BE2C (cell line): ENCODE data around the gene NKIRAS1. TPM values are rescaled to one million over a fixed set of nuclear protein-coding genes. Genes with fewer than 3 reads are reported as not detected.

Experiments used
- DNase-seq: peaks from one replicate; pipeline ENCODE4 v3.0.0-alpha.2; 2020
- H3K27me3 ChIP-seq: fragments of 250-450 bp; sonication (Bioruptor Pico); 2 replicates; pipeline ENCODE4 v1.5.1; 2020; ENCODE audit warnings: mild to moderate bottlenecking
- H3K36me3 ChIP-seq: fragments of 250-450 bp; sonication (Bioruptor Pico); 2 replicates; pipeline ENCODE4 v1.5.1; 2020; ENCODE audit warnings: mild to moderate bottlenecking
- H3K4me1 ChIP-seq: fragments of 250-450 bp; sonication (Bioruptor Pico); 2 replicates; pipeline ENCODE4 v1.5.1; 2020
- H3K4me3 ChIP-seq: 2 replicates; pipeline ENCODE4 v1.5.1; 2011; ENCODE audit warnings: low read depth, low read length
- H3K9me3 ChIP-seq: fragments of 250-450 bp; sonication (Bioruptor Pico); 2 replicates; pipeline ENCODE4 v1.5.1; 2020
- CTCF ChIP-seq: IDR thresholded peaks from 2 replicates; pipeline ENCODE4 v1.5.1; 2012; ENCODE audit warnings: mild to moderate bottlenecking, low read depth, low read length
- polyA plus RNA-seq: library from polyadenylated mRNA; unstranded; fragments of >200 nt; gene quantifications from one replicate; pipeline ENCODE4 v1.2.1, GENCODE V29; 2012; ENCODE audit warnings: low read depth, missing spikeins; ENCODE audit not compliant: insufficient read length, insufficient read depth

The NKIRAS1 gene
- polyA plus RNA-seq: 5.8 TPM

DNA sequence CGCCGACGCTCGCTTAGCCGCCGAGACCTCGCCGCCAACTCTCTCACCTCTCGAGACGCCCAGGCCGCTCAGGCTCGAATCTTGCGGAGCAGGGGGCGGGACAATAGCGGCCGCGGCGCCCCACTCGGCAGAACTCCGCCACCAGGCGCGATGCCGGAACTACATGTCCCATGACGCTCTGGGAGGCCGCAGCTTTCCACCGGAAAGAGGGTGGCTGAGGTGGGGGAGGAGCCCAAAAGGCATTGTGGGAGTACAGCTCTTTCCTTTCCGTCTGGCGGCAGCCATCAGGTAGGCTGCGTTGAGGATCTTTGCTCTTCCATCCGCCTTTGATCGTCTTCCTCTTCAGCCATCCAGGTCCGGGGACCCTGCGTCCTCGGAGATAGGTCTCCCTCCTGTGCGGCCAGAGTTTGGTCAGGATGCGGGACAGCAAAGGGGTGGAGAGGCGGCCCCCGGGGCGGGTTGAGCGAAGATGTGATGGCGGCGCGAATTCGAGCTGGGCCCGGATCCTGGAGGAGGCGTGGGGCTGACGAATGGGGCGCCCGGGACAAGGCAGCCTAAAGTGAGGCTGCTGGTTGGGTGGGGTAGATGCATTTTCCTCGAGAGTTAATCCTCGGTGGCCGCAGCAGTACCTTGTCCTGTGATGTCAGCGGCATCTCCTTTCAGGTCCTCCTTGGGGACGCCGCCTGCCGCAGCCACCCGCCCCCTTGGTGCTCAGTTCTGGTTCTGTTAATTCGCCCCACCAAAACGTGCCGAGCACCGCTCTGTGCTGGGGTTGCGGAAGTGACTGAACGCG lies at the start of gene NKIRAS1, which contains the start of gene RPL15:
TSS of gene NKIRAS1 (minus strand) at position 105 of the 793 bp plus-strand sequence. CDS start 6,086 bp downstream, outside the sequence.
TSS of gene RPL15 (plus strand) at position 247 of the 793 bp plus-strand sequence. CDS start 728 bp downstream, outside the sequence.
- H3K4me1 ChIP-seq: no peaks in the 10 kb centered on the region
- H3K36me3 ChIP-seq: peaks cover 37% of the 10 kb centered on the region
- no peaks in the 10 kb centered on the region for H3K9me3 ChIP-seq
- H3K4me3 ChIP-seq: peak within 1 kb of the TSS; percentile 88
- H3K27me3 ChIP-seq: no peaks in the 10 kb centered on the region
- TF ChIP-seq CTCF: peak; percentile 22
- peak; percentile 94 for DNase-seq

DNA sequence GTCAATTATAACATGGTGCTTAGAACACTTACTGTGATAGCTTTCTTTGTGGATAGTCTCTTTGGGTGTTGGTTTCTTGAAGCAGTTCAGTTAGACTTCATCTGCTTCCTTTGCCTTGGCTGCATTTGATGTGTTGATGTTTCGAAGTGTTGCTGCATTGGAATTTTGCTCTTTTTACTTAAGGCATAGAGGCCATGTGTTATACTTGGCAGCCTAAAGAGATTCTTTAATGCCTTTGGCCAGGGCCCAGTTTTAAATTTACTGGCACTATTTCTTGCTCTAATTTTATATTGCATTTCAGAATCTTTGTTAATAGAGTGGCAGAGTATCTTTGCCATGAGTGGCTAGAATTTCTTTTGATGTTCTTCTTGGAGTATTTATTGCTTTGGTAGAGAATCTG lies 49.5 kb upstream of the NKIRAS1 start:
- Histone ChIP-seq H3K9me3 (no peaks in the 10 kb centered on the region), H3K36me3 (peaks cover 3% of the 10 kb centered on the region; the same call in 1 of the 2 replicates), H3K27me3 (no peaks in the 10 kb centered on the region), H3K4me1 (no peaks in the 10 kb centered on the region), H3K4me3 (no peak overlapping the region)
- TF ChIP-seq CTCF: no peak
- DNase-seq: no peak

DNA sequence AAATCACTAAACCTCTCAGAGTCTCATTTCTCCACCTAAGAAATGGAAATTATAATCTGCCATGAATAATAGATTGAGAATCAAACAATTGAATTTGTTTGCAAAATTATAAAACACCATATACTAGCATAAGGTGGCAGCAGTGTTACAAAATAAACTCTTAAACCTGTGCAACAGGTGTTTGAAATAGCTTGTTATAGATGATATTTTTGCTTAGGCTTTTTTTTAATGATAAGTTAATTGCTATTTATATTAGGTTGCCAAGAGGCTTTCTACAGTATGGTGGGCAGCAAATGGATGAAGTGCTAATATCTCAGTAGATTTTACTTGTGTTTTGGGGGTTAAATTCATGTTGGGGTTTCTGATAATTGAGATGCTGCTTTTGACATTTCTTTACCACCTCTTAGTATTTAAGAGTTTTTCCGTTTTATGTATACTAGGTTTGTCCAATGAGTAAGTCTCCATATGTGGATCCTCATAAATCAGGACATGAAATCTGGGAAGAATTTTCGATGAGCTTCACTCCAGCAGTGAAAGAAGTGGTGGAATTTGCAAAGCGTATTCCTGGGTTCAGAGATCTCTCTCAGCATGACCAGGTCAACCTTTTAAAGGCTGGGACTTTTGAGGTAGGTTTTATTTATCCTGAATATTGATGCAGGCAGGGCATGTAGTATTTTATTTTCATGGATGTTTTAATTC lies 47.9 kb upstream of the NKIRAS1 start:
- Histone ChIP-seq H3K36me3 (peaks cover 3% of the 10 kb centered on the region; the same call in 1 of the 2 replicates), H3K4me3 (no peak overlapping the region), H3K4me1 (no peaks in the 10 kb centered on the region), H3K27me3 (no peaks in the 10 kb centered on the region), H3K9me3 (no peaks in the 10 kb centered on the region)
- no peak for TF ChIP-seq CTCF
- no peak for DNase-seq

- H3K27me3 ChIP-seq: no peaks in the 10 kb centered on the region
- no peaks in the 10 kb centered on the region for H3K4me1 ChIP-seq
- H3K36me3 ChIP-seq: peaks cover 3% of the 10 kb centered on the region; the same call in 1 of the 2 replicates
- DNase-seq: no peak
- H3K9me3 ChIP-seq: no peaks in the 10 kb centered on the region
- H3K4me3 ChIP-seq: no peak overlapping the region
- no peak for TF ChIP-seq CTCF
Measured at GRCh38 chr3:23961913-23962312, 45.1 kb upstream of the NKIRAS1 start.

DNA sequence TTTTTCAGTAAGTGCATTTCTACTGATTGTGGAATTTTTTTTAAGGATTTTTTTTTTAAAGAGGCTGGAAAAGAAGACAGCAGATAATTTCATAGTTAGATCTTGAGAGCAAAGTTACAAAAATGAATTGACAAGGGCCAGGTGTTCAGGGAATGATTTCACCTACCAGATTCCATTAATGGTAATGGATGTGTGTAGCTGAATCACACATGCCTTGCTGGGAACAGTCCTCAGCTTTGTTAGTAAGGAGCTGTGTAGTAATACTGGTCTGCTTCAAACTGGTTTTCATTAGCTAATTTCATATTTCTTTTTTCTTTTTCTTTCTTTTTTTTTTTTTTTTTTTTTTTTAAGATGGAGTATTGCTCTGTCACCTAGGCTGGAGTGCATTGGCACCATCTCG lies 44.3 kb upstream of the NKIRAS1 start:
- no peak for TF ChIP-seq CTCF
- H3K9me3 ChIP-seq: no peaks in the 10 kb centered on the region
- no peak overlapping the region for H3K4me3 ChIP-seq
- no peaks in the 10 kb centered on the region for H3K27me3 ChIP-seq
- H3K36me3 ChIP-seq: peaks cover 3% of the 10 kb centered on the region; the same call in 1 of the 2 replicates
- no peaks in the 10 kb centered on the region for H3K4me1 ChIP-seq
- DNase-seq: no peak
